ENCODE results near the gene ZNF396. TPM values are rescaled to one million over a fixed set of nuclear protein-coding genes. Genes with fewer than 3 reads are reported as not detected.

The ZNF396 gene
- total and polyA plus RNA-seq, 9 of the 15 experiments (the other 6 are each of a cell fraction or from before 2014, with no cell fraction given): 0.73 to 2.3 (median 1.9) TPM

- FAIRE-seq (no peak), DNase-seq (ENCODE audit: extremely low read depth in 1 of 4, low spot score in 3 of 4) (no peak), ATAC-seq (no peak)
- no peaks in the 10 kb centered on the region for H4K20me1 ChIP-seq (replicated peaks; ENCODE audit: control insufficient read depth, insufficient read depth, low read length)
- in situ Hi-C loops (cut with MboI) (no loop called here), intact Hi-C loops (cut with micrococcal nuclease) (no loop called here)
- CTCF ChIA-PET (ENCODE audit: low intra/inter-chr PET ratio): no interaction called here
- peaks cover 0 to 9% of the 10 kb centered on the region in 2 experiments; a peak in 2 of 5 replicates for H3K27me3 ChIP-seq (ENCODE audit: control insufficient read depth in 2 of 2, insufficient read depth in 2 of 2, low read length in 2 of 2)
- TF ChIP-seq, protein P1, sequence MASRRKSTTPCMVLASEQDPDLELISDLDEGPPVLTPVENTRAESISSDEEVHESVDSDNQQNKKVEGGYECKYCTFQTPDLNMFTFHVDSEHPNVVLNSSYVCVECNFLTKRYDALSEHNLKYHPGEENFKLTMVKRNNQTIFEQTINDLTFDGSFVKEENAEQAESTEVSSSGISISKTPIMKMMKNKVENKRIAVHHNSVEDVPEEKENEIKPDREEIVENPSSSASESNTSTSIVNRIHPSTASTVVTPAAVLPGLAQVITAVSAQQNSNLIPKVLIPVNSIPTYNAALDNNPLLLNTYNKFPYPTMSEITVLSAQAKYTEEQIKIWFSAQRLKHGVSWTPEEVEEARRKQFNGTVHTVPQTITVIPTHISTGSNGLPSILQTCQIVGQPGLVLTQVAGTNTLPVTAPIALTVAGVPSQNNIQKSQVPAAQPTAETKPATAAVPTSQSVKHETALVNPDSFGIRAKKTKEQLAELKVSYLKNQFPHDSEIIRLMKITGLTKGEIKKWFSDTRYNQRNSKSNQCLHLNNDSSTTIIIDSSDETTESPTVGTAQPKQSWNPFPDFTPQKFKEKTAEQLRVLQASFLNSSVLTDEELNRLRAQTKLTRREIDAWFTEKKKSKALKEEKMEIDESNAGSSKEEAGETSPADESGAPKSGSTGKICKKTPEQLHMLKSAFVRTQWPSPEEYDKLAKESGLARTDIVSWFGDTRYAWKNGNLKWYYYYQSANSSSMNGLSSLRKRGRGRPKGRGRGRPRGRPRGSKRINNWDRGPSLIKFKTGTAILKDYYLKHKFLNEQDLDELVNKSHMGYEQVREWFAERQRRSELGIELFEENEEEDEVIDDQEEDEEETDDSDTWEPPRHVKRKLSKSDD (conservative IDR thresholded peaks at IDR 0.05; ENCODE audit: low read length): no peak
- no peak for TF ChIP-seq KLF10 (CRISPR knock-in tag; IDR thresholded peaks at IDR 0.05)
- no peak for TF ChIP-seq EP400 (IDR thresholded peaks at IDR 0.05)
- no peak for TF ChIP-seq ZFPM2 (CRISPR knock-in tag; IDR thresholded peaks at IDR 0.05)
- no peak for TF ChIP-seq ZNF316 (IDR thresholded peaks at IDR 0.05)
- no peak overlapping the region for H3K27ac ChIP-seq (ENCODE audit: extremely low read depth, low read depth, low read length)
- H3K9me3 ChIP-seq (replicated peaks; ENCODE audit: control insufficient read depth, insufficient read depth, low read depth, low read length): no peaks in the 10 kb centered on the region
- H3K4me1 ChIP-seq (replicated peaks in 1 of 2; ENCODE audit: control insufficient read depth in 2 of 2, insufficient read depth in 2 of 2, low read length in 2 of 2): 0 out of 5 replicates have a peak, but pooled peaks cover 0 to under 1% of the 10 kb centered on the region in 2 experiments
- H3K4me3 ChIP-seq: no peak overlapping the region
- POLR2A ChIA-PET: no interaction called here
- no peak overlapping the region for H3K9ac ChIP-seq (ENCODE audit: insufficient read depth in 1 of 2, low read depth in 2 of 2, low read length in 2 of 2)
- H3K9me1 ChIP-seq (ENCODE audit: control insufficient read depth, insufficient read depth, low read length): no peaks in the 10 kb centered on the region
- 18% methylated on average over 5 of the region's 5 CpGs for WGBS (ENCODE audit: insufficient coverage, low coverage, missing lambda C conversion rate)
- H3K4me2 ChIP-seq (ENCODE audit: insufficient read depth, low read length): no peak overlapping the region
- H3K36me3 ChIP-seq (ENCODE audit: control insufficient read depth, insufficient read depth, low read length): no peaks in the 10 kb centered on the region
- H3K79me2 ChIP-seq (ENCODE audit: control insufficient read depth, insufficient read depth, low read length): no peaks in the 10 kb centered on the region
- H2AFZ ChIP-seq (ENCODE audit: low read depth, low read length): no peak overlapping the region
- no TSS peak for BruUV-seq (replicated peaks)
Measured at GRCh38 chr18:35415511-35416073, 38.5 kb upstream of the ZNF396 start.

All from K562 (cell line).